K562 (cell line): ENCODE results near the gene COL4A2. TPM values are rescaled to one million over a fixed set of nuclear protein-coding genes. Genes with fewer than 3 reads are reported as not detected.

Source experiments
- ATAC-seq: fragments of 200-7000 bp; cut with Tn5 transposase; 3 replicates; pipeline ENCODE4 v1.9.1; 2020; ENCODE audit warnings: moderate library complexity
- BruUV-seq: library from RNA; stranded (reverse); fragments of 400-500 nt; replicated peaks from 2 replicates; lab custom pipeline; 2021; lab: Mats Ljungman, UMichigan
- CTCF ChIA-PET: fragments of 300-600 bp; formaldehyde crosslinking; extraction: SDS; loops from one replicate; lab custom pipeline; 2021; ENCODE audit warnings: low intra/inter-chr PET ratio; lab: Yijun Ruan, JAX
- POLR2A ChIA-PET: fragments of 300-600, 350-650 bp; sonication (Branson Sonifier 250); formaldehyde crosslinking; extraction: SDS; loops from one replicate; lab custom pipeline; 2021; ENCODE audit warnings: antibody characterized with exemption, inconsistent platforms; lab: Yijun Ruan, JAX
- DNase-seq, 4 experiments: peaks; one replicate each; pipeline versions ENCODE4 v3.0.0 to v3.0.0-alpha.2; 2011 to 2018; ENCODE audit warnings: low spot score in 3 of 4, mixed read lengths in 3 of 4; ENCODE audit errors: extremely low read depth in 1 of 4
- FAIRE-seq: peaks from 2 replicates; lab custom pipeline; 2011; peaks lifted over from hg19 to GRCh38; lab: Jason Lieb, UNC
- H2AFZ ChIP-seq: 2 replicates; pipeline ENCODE4 v1.6.0; 2011; ENCODE audit warnings: low read depth, low read length, control low read depth, inconsistent platforms
- H3K27ac ChIP-seq: fragments of 200-600 bp; 3 replicates; pipeline ENCODE4 v1.8.0; 2011; ENCODE audit warnings: low read depth, mild to moderate bottlenecking, control low read depth, inconsistent platforms, low read length, moderate library complexity, mixed read lengths; ENCODE audit errors: extremely low read depth
- H3K27me3 ChIP-seq, 2 experiments: fragments of 300-600 bp in 1 of 2; 2 replicates in 1 of 2; 3 replicates in 1 of 2; pipeline versions ENCODE4 v1.6.0 to v1.8.0; 2011; ENCODE audit warnings: inconsistent platforms in 2 of 2, low read length in 2 of 2, mild to moderate bottlenecking in 1 of 2, mixed read lengths in 1 of 2, moderate library complexity in 1 of 2; ENCODE audit not compliant: control insufficient read depth in 2 of 2, insufficient read depth in 2 of 2
- H3K36me3 ChIP-seq: fragments of 300-600 bp; 3 replicates; pipeline ENCODE4 v1.8.0; 2011; ENCODE audit warnings: mild to moderate bottlenecking, low read length, inconsistent platforms; ENCODE audit not compliant: control insufficient read depth, insufficient read depth
- H3K4me1 ChIP-seq, 2 experiments: fragments of 200-600 bp in 1 of 2; replicated peaks in 1 of 2; 2 replicates in 1 of 2; 3 replicates in 1 of 2; pipeline versions ENCODE4 v1.5.1 to v1.8.0; 2011; ENCODE audit warnings: inconsistent platforms in 2 of 2, low read length in 2 of 2, mild to moderate bottlenecking in 1 of 2, mixed read lengths in 1 of 2, moderate library complexity in 1 of 2; ENCODE audit not compliant: control insufficient read depth in 2 of 2, insufficient read depth in 2 of 2
- H3K4me2 ChIP-seq: 2 replicates; pipeline ENCODE4 v1.6.1; 2011; ENCODE audit warnings: low read length, control low read depth, inconsistent platforms, mixed read lengths; ENCODE audit not compliant: insufficient read depth
- H3K4me3 ChIP-seq: fragments of 200-600 bp; sonication (generic), shearing (Covaris generic); 2 replicates; pipeline ENCODE4 v1.5.1; 2016; ENCODE audit warnings: control low read depth, inconsistent platforms
- H3K79me2 ChIP-seq: fragments of 200-600 bp; 3 replicates; pipeline ENCODE4 v1.8.0; 2011; ENCODE audit warnings: low read length, inconsistent platforms; ENCODE audit not compliant: control insufficient read depth, insufficient read depth
- H3K9ac ChIP-seq, 2 experiments: 2 replicates each; pipeline versions ENCODE4 v1.6.0 to v1.6.1; 2011; ENCODE audit warnings: low read depth in 2 of 2, low read length in 2 of 2, control low read depth in 1 of 2, inconsistent platforms in 1 of 2, mild to moderate bottlenecking in 1 of 2, mixed read lengths in 1 of 2; ENCODE audit not compliant: insufficient read depth in 1 of 2
- H3K9me1 ChIP-seq: one replicate; pipeline ENCODE4 v1.6.0; 2011; ENCODE audit warnings: inconsistent platforms, mild to moderate bottlenecking, low read length, moderate library complexity; ENCODE audit not compliant: control insufficient read depth, insufficient read depth
- H3K9me3 ChIP-seq: replicated peaks from 2 replicates; pipeline ENCODE4 v1.5.1; 2011; ENCODE audit warnings: low read depth, low read length, inconsistent platforms; ENCODE audit not compliant: control insufficient read depth, insufficient read depth
- H4K20me1 ChIP-seq: replicated peaks from 2 replicates; pipeline ENCODE4 v1.6.1; 2011; ENCODE audit warnings: low read length, inconsistent platforms, mixed read lengths; ENCODE audit not compliant: control insufficient read depth, insufficient read depth
- CTCFL ChIP-seq: IDR thresholded peaks from 2 replicates; pipeline ENCODE4 v1.6.1; 2011; ENCODE audit warnings: borderline replicate concordance, low read depth, mild to moderate bottlenecking, moderate library complexity, low read length; ENCODE audit not compliant: insufficient read depth, poor library complexity, severe bottlenecking
- KDM5B ChIP-seq: fragments of 200-600 bp; sonication (generic); IDR thresholded peaks from 2 replicates; pipeline ENCODE4 v1.6.1; 2012; ENCODE audit warnings: low read depth, mild to moderate bottlenecking, moderate library complexity, low read length, control low read depth, inconsistent platforms; ENCODE audit not compliant: insufficient replicate concordance
- MCM7 ChIP-seq, 2 experiments: fragments of 450-650 bp; IDR thresholded peaks; 2 replicates each; pipeline ENCODE4 v1.6.1; 2016 to 2018
- MEF2D ChIP-seq: conservative IDR thresholded peaks from 2 replicates; pipeline ENCODE4 v1.6.1; 2016; ENCODE audit warnings: low read depth, missing genetic modification characterization, missing compliant biosample characterization
- MYC ChIP-seq, 2 experiments: fragments of 250-450 bp in 1 of 2; sonication (Bioruptor Pico) in 1 of 2; IDR thresholded peaks; 2 replicates each; pipeline versions ENCODE4 v1.5.1 to v1.6.1; 2012 to 2021; ENCODE audit warnings: low read depth in 2 of 2, borderline replicate concordance in 1 of 2, improper control_type of control experiment in 1 of 2, low read length in 1 of 2, mild to moderate bottlenecking in 1 of 2, moderate library complexity in 1 of 2
- PCBP2 ChIP-seq: fragments of 200-400 bp; formaldehyde crosslinking; IDR thresholded peaks from 2 replicates; pipeline ENCODE4 v1.6.1; 2018; ENCODE audit warnings: low read length, low read depth, mild to moderate bottlenecking, moderate library complexity; ENCODE audit not compliant: poor library complexity, severe bottlenecking
- POLR2H ChIP-seq: IDR thresholded peaks from 2 replicates; pipeline ENCODE4 v1.6.1; 2016; ENCODE audit warnings: missing genetic modification characterization, low read depth, mild to moderate bottlenecking, control low read depth, missing compliant biosample characterization, moderate library complexity
- PURB ChIP-seq: sonication (generic); formaldehyde crosslinking; IDR thresholded peaks from 2 replicates; pipeline ENCODE4 v1.9.0; 2021; ENCODE audit warnings: low read depth, mild to moderate bottlenecking, missing genetic modification reagents
- SNIP1 ChIP-seq: fragments of 450-650 bp; IDR thresholded peaks from 2 replicates; pipeline ENCODE4 v1.7.1; 2017; ENCODE audit warnings: low read depth, mild to moderate bottlenecking
- TRIM24 ChIP-seq, 2 experiments: fragments of 450-650 bp; IDR thresholded peaks; 2 replicates each; pipeline ENCODE4 v1.6.1; 2016
- UBTF ChIP-seq, 2 experiments: IDR thresholded peaks; 2 replicates each; pipeline ENCODE4 v1.6.1; 2012; ENCODE audit warnings: improper control_type of control experiment in 2 of 2, low read depth in 2 of 2, low read length in 2 of 2, borderline replicate concordance in 1 of 2
- ZBTB26 ChIP-seq: fragments of 450-650 bp; formaldehyde crosslinking; IDR thresholded peaks from 2 replicates; pipeline ENCODE4 v1.4.0; 2022; ENCODE audit warnings: missing genetic modification characterization
- ZNF197 ChIP-seq: fragments of 200-800 bp; sonication (Bioruptor generic); IDR thresholded peaks from 2 replicates; pipeline ENCODE4 v1.6.1; 2016; ENCODE audit warnings: low read depth, missing genetic modification characterization, missing compliant biosample characterization
- ZNF668 ChIP-seq: fragments of 250-450 bp; sonication (Bioruptor Pico); IDR thresholded peaks from 2 replicates; pipeline ENCODE4 v1.8.0; 2022; ENCODE audit warnings: mild to moderate bottlenecking, inconsistent platforms
- ZNF695 ChIP-seq: fragments of 450-650 bp; formaldehyde crosslinking; IDR thresholded peaks from 2 replicates; pipeline ENCODE4 v1.4.0; 2020; ENCODE audit warnings: mild to moderate bottlenecking, moderate library complexity
- WGBS: fragments of 100-300 bp; shearing (Covaris generic); methylation state at CpG from one replicate; pipeline ENCODE4 v1.1.6; 2016; ENCODE audit warnings: low coverage, mixed read lengths; ENCODE audit not compliant: insufficient coverage; ENCODE audit errors: missing lambda C conversion rate; 5-methylcytosine and 5-hydroxymethylcytosine counted together
- in situ Hi-C: fragments of 300-500 bp; cut with MboI; formaldehyde crosslinking; loops from 4 replicates; pipeline ENCODE4 v1.15.0; 2018; ENCODE audit warnings: inconsistent platforms, mixed read lengths
- intact Hi-C: fragments of 100-400 bp; cut with micrococcal nuclease; formaldehyde crosslinking; loops from 2 replicates; pipeline ENCODE4 v1.14.2; 2022
- polyA plus RNA-seq, 8 experiments: library from polyadenylated mRNA; depleted of rRNA in 4 of 8; stranded (reverse) in 5 of 8; unstranded in 3 of 8; fragments of >200 nt; fragmentation: Nextera tagmentation in 2 of 8; fragmentation: Illumina TruSeq in 1 of 8; extraction: Ambion mirVana in 2 of 8; extraction: Trizol in 1 of 8; gene quantifications; 2 replicates each; pipeline versions ENCODE4 v1.2.1 to v1.2.3, GENCODE V29; 2011 to 2014; ENCODE audit warnings: inconsistent platforms in 1 of 8, missing spikeins in 1 of 8
- total RNA-seq, 7 experiments: library from RNA; depleted of rRNA in 6 of 7; stranded (reverse); fragments of >200 nt in 6 of 7; fragmentation: Illumina TruSeq in 2 of 7; extraction: Trizol in 2 of 7; gene quantifications; 2 replicates each; pipeline versions ENCODE4 v1.2.1 to v1.2.3, GENCODE V29; 2011 to 2021; ENCODE audit warnings: low replicate concordance in 1 of 7

The COL4A2 gene
- total and polyA plus RNA-seq, 9 of the 15 experiments (the other 6 are each of a cell fraction or from before 2014, with no cell fraction given): 0.13 to 15.2 (median 8.1) TPM

- TF ChIP-seq UBTF (IDR thresholded peaks at IDR 0.05; ENCODE audit: borderline replicate concordance in 1 of 2, low read depth in 2 of 2, low read length in 2 of 2): no peak
- TF ChIP-seq PURB (CRISPR knock-in tag): no peak
These were observed 38.2 kb downstream of the COL4A2 start (continued) for GRCh38 chr13:110345266-110345665.

- H3K4me2 ChIP-seq: no peak overlapping the region
- no peaks in the 10 kb centered on the region for H4K20me1 ChIP-seq
- no peaks in the 10 kb centered on the region for H3K4me1 ChIP-seq
- intact Hi-C loops: no loop called here
- H3K4me3 ChIP-seq: no peak overlapping the region
- no peaks in the 10 kb centered on the region for H3K79me2 ChIP-seq
- FAIRE-seq (no peak), DNase-seq (no peak), ATAC-seq (no peak)
- H3K9me3 ChIP-seq: no peaks in the 10 kb centered on the region
- in situ Hi-C loops: no loop called here
- no peak overlapping the region for H3K9ac ChIP-seq
- no peak overlapping the region for H3K27ac ChIP-seq
- H3K36me3 ChIP-seq: no peaks in the 10 kb centered on the region
- CTCF ChIA-PET: no interaction called here
- no peak overlapping the region for H2AFZ ChIP-seq
- H3K9me1 ChIP-seq: no peaks in the 10 kb centered on the region
- POLR2A ChIA-PET: no interaction called here
- no TSS peak for BruUV-seq
- 0% methylated on average over 4 of the region's 4 CpGs for WGBS
- peaks cover 0 to 50% of the 10 kb centered on the region in 2 experiments; a peak in 4 of 5 replicates for H3K27me3 ChIP-seq
- TF ChIP-seq POLR2H (tag) (no peak), MYC (IDR thresholded peaks at IDR 0.05; ENCODE audit: low read depth, low read length) (no peak), MYC (CRISPR knock-in tag; IDR thresholded peaks at IDR 0.05; ENCODE audit: borderline replicate concordance, low read depth) (no peak), ZBTB26 (CRISPR knock-in tag) (no peak), CTCFL (no peak), SNIP1 (no peak), MCM7 (IDR thresholded peaks at IDR 0.05) (no peak), KDM5B (no peak), MEF2D (tag) (no peak), ZNF695 (CRISPR knock-in tag) (no peak), ZNF197 (CRISPR knock-in tag) (no peak), PCBP2 (no peak), TRIM24 (IDR thresholded peaks at IDR 0.05) (no peak), ZNF668 (CRISPR knock-in tag) (no peak)
These were observed 38.6 kb downstream of the COL4A2 start for GRCh38 chr13:110345701-110346100.
